Smooth muscle cell of bladder (primary cell): ENCODE measurements around the gene SLC26A4. TPM values are rescaled to one million over a fixed set of nuclear protein-coding genes. Genes with fewer than 3 reads are reported as not detected.

Experiments
- total RNA-seq: library from RNA; depleted of rRNA; stranded (reverse); fragments of >200 nt; gene quantifications from 2 replicates; pipeline ENCODE4 v1.2.3, GENCODE V29; 2014

The SLC26A4 gene
- total RNA-seq = 0.28 and 0.65 TPM in 2 replicates

DNA sequence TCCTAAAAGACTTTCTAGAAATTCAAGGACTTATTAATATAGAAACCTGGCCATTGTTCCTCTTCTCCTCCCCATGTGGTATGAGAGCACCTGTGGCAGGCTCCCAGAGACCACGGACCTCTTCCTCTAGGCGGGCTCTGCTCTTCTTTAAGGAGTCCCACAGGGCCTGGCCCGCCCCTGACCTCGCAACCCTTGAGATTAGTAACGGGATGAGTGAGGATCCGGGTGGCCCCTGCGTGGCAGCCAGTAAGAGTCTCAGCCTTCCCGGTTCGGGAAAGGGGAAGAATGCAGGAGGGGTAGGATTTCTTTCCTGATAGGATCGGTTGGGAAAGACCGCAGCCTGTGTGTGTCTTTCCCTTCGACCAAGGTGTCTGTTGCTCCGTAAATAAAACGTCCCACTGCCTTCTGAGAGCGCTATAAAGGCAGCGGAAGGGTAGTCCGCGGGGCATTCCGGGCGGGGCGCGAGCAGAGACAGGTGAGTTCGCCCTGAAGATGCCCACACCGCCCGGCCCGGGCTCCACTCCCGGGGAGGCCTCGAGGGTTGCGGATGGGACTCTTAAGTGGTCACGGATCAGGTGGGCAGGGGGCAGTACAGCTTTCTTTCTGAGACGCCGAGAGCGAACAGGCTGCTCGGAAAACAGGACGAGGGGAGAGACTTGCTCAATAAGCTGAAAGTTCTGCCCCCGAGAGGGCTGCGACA, at the start of gene SLC26A4:
Gene SLC26A4, plus strand, starts transcription at position 448 of the 700 bp plus-strand sequence. CDS start 814 bp downstream, outside the sequence.

DNA sequence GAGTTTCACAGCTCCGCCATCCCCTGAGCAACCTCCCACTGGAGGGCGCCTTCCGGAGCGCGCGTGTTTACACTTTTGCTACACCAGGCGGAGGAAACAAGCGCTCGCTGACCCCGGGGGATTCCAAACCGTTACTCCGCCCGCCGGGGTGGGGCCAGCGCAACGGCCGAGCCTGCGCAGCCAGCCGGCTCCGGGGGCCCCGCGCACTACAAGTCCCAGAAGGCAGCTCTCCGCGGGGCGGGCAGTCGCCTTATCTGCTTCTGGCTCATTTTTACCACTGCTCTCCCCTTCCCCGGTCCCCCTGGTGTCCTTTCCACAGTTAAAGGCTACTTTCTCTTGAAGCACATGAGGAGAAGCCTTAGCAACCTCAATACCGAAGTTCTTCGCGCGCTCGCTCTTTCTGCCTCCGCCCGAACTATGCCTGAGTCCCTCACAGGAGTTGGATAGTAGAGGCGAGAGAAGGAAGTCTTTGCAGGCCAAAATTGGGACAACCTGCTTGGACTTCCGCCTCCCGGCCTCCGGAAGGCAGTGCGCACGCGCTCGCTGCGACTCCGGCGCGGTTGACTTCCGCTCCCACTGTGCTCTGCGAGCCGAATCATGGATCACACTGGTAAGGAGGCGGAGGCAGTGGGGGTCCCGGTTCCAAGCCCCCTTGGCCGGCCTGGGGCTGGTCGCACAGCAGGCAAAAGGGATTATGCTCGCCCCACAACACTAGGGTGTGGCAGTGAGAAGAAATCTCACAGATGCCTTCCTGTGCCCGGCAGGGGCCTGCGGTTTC, 83.1 kb downstream of the SLC26A4 start, which contains the start of gene CBLL1:
Gene CBLL1, plus strand, starts transcription at position 576 of the 778 bp plus-strand sequence. Its CDS starts 22 bp downstream, at position 598.

Other genes with a start within 250 kb of the SLC26A4 start
- not detected in 2 replicates for gene GPR22, start 190.8 kb upstream of the SLC26A4 start, total RNA-seq
- gene COG5, start 96.9 kb upstream of the SLC26A4 start, total RNA-seq = 25.6 and 28.8 TPM in 2 replicates
- 4.4 and 5.1 TPM in 2 replicates for gene DUS4L, start 96.9 kb upstream of the SLC26A4 start, total RNA-seq
- gene BCAP29, start 80.6 kb upstream of the SLC26A4 start, total RNA-seq = 27.3 and 30.2 TPM in 2 replicates
- gene CBLL1, start 83.3 kb downstream of the SLC26A4 start, total RNA-seq = 9.2 and 9.9 TPM in 2 replicates
- gene SLC26A3, start 142.4 kb downstream of the SLC26A4 start, total RNA-seq = not detected in 2 replicates
- gene DLD, start 230.4 kb downstream of the SLC26A4 start, total RNA-seq = 40.1 and 46.2 TPM in 2 replicates